OCI-LY7 (cell line): Measurements from ENCODE around the gene RPGRIP1L.

Experiments used
- EZH2phosphoT487 ChIP-seq: fragments of 200-600 bp; sonication (generic); IDR thresholded peaks from 2 replicates; pipeline ENCODE4 v1.6.1; 2018; ENCODE audit warnings: low read depth, borderline replicate concordance, mild to moderate bottlenecking, mixed run types, antibody characterized with exemption, low read length, moderate library complexity, mixed read lengths
- TF ChIP-seq, protein P1 (sequence below): fragments of 200-600 bp; sonication (generic); conservative IDR thresholded peaks from 2 replicates; pipeline ENCODE4 v1.5.1; 2014; ENCODE audit warnings: mild to moderate bottlenecking, antibody characterized with exemption, low read length, moderate library complexity, mixed read lengths

GRCh38 chr16:53695070-53695469 is 8.6 kb downstream of the RPGRIP1L start:
- TF ChIP-seq, protein P1, sequence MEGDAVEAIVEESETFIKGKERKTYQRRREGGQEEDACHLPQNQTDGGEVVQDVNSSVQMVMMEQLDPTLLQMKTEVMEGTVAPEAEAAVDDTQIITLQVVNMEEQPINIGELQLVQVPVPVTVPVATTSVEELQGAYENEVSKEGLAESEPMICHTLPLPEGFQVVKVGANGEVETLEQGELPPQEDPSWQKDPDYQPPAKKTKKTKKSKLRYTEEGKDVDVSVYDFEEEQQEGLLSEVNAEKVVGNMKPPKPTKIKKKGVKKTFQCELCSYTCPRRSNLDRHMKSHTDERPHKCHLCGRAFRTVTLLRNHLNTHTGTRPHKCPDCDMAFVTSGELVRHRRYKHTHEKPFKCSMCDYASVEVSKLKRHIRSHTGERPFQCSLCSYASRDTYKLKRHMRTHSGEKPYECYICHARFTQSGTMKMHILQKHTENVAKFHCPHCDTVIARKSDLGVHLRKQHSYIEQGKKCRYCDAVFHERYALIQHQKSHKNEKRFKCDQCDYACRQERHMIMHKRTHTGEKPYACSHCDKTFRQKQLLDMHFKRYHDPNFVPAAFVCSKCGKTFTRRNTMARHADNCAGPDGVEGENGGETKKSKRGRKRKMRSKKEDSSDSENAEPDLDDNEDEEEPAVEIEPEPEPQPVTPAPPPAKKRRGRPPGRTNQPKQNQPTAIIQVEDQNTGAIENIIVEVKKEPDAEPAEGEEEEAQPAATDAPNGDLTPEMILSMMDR, result no peak
- TF ChIP-seq EZH2phosphoT487, result no peak
